HL-60 (cell line): Measurements from ENCODE around the gene TMPRSS7.

Experiments
- DNase-seq, 2 experiments: peaks; one replicate each; pipeline ENCODE4 v3.0.0-alpha.2; 2010 to 2020; ENCODE audit warnings: low read depth in 1 of 2, low spot score in 1 of 2
- H3K27ac ChIP-seq: fragments of 250-450 bp; sonication (Bioruptor Pico); replicated peaks from 2 replicates; pipeline ENCODE4 v1.5.1; 2020; ENCODE audit warnings: mild to moderate bottlenecking, moderate library complexity
- H3K27me3 ChIP-seq: fragments of 250-450 bp; sonication (Bioruptor Pico); 2 replicates; pipeline ENCODE4 v1.5.1; 2021; ENCODE audit warnings: mild to moderate bottlenecking, moderate library complexity; ENCODE audit not compliant: insufficient read depth, poor library complexity, severe bottlenecking
- H3K4me3 ChIP-seq: replicated peaks from 2 replicates; pipeline ENCODE4 v1.5.1; 2011; ENCODE audit warnings: mild to moderate bottlenecking, control low read depth, low read length; ENCODE audit not compliant: insufficient read depth
- CTCF ChIP-seq: IDR thresholded peaks from one replicate; pipeline ENCODE4 v1.5.1; 2011; ENCODE audit warnings: low read length, control low read depth, inconsistent platforms; ENCODE audit not compliant: insufficient read depth
- GABPA ChIP-seq: IDR thresholded peaks from 2 replicates; pipeline ENCODE4 v1.6.1; 2012; ENCODE audit warnings: low read depth
- POLR2AphosphoS5 ChIP-seq: IDR thresholded peaks from 2 replicates; pipeline ENCODE4 v1.6.1; 2012; ENCODE audit warnings: low read depth
- SPI1 ChIP-seq: IDR thresholded peaks from 2 replicates; pipeline ENCODE4 v1.6.1; 2012; ENCODE audit warnings: low read depth, mild to moderate bottlenecking, borderline replicate concordance
- TF ChIP-seq, protein P1 (sequence below): IDR thresholded peaks from 2 replicates; pipeline ENCODE4 v1.6.1; 2012; ENCODE audit warnings: low read depth; ENCODE audit not compliant: insufficient replicate concordance

Gene TMPRSS7

GRCh38 chr3:112000966-112001365 is 33.6 kb upstream of the TMPRSS7 start:
- Histone ChIP-seq H3K27ac (no peak overlapping the region), H3K27me3 (peaks cover 14% of the 10 kb centered on the region), H3K4me3 (no peak overlapping the region)
- no peak for DNase-seq
- TF ChIP-seq CTCF = no peak
- TF ChIP-seq POLR2AphosphoS5 = no peak
- TF ChIP-seq GABPA = no peak

DNA sequence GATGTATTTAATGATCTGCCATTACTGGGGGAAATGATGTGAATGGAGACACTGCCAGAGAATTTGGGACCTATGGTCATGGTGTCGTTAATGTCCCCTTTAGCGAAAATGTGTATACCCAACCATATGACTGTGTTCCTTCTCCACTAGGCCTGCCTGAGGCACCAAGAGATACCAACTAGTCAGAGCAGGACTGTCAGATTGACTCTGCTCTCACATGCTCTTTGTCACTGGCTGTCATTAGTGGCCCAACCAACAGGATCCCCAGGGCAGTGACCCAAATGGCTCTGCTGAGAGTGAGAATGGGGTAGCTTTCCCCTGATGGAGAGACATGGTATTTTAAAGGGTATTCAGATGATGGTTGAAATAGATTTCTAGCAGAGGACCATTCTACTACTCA is 33.0 kb upstream of the TMPRSS7 start:
- Histone ChIP-seq H3K27ac (no peak overlapping the region), H3K4me3 (no peak overlapping the region), H3K27me3 (peaks cover 14% of the 10 kb centered on the region)
- DNase-seq = no peak
- TF ChIP-seq CTCF (no peak), SPI1 (no peak), POLR2AphosphoS5 (no peak), GABPA (no peak)
- TF ChIP-seq, protein P1, sequence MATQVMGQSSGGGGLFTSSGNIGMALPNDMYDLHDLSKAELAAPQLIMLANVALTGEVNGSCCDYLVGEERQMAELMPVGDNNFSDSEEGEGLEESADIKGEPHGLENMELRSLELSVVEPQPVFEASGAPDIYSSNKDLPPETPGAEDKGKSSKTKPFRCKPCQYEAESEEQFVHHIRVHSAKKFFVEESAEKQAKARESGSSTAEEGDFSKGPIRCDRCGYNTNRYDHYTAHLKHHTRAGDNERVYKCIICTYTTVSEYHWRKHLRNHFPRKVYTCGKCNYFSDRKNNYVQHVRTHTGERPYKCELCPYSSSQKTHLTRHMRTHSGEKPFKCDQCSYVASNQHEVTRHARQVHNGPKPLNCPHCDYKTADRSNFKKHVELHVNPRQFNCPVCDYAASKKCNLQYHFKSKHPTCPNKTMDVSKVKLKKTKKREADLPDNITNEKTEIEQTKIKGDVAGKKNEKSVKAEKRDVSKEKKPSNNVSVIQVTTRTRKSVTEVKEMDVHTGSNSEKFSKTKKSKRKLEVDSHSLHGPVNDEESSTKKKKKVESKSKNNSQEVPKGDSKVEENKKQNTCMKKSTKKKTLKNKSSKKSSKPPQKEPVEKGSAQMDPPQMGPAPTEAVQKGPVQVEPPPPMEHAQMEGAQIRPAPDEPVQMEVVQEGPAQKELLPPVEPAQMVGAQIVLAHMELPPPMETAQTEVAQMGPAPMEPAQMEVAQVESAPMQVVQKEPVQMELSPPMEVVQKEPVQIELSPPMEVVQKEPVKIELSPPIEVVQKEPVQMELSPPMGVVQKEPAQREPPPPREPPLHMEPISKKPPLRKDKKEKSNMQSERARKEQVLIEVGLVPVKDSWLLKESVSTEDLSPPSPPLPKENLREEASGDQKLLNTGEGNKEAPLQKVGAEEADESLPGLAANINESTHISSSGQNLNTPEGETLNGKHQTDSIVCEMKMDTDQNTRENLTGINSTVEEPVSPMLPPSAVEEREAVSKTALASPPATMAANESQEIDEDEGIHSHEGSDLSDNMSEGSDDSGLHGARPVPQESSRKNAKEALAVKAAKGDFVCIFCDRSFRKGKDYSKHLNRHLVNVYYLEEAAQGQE = no peak

DNA sequence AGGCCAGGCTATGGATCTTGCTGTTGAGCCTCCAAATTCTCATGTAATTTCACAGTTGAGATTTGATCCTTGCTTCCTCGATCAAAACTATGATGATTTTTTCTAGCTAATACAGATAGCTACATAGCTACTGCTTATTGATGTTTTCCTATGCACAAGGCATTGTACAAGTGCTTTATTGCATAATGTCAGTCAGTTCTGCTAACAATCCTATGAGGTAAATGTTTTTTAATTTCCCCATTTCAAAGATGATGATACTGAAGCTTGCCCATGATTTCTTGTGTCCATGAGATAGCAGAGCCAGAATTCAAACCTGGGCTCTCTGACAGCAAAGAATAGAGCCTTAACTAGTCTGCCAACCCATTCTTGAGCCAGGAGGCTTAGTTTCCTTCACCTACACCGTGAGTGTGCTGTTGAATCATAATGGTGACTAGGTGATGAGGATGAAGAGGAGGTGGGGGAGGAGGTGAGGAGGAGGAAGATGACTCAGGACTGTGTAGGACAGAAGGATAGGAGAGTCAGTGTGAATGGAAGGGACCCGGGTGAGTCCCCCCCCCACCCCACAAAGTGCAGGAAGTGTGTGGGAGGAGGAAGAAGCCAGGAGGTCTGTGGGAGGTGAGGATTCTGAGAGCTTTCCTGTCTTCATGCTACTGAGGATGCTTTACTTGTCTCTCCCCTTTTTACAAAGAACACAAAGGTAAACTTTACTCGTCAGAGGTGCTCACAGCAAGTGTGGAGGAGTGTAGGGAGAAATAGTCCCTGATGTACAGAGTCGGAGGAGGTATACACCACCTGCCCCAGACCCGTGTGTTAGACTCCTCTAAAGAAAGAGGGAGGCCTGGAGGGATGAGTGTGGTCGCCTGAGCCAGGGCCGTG is 32.2 kb upstream of the TMPRSS7 start:
- TF ChIP-seq POLR2AphosphoS5 = no peak
- TF ChIP-seq CTCF = no peak
- TF ChIP-seq, protein P1 = no peak
- TF ChIP-seq SPI1 = no peak
- TF ChIP-seq GABPA = no peak
- Histone ChIP-seq H3K27me3 (peaks cover 16% of the 10 kb centered on the region), H3K27ac (no peak overlapping the region)

More for the DNA sequence above, 32.2 kb upstream of the TMPRSS7 start:
- no peak for DNase-seq
- no peak overlapping the region for H3K4me3 ChIP-seq
